HG03432 (cell line): ENCODE data around the gene FAM83G.
"Not testable (repeated sequence)": the region's sequence is repeated elsewhere in the genome, so short reads cannot be mapped to it uniquely, and the experiment has no call there.

Experiments
- ATAC-seq: cut with Tn5 transposase; IDR thresholded peaks from one replicate; pipeline ENCODE4 v1.9.1; 2021; ENCODE audit warnings: mild to moderate bottlenecking, moderate library complexity; ENCODE audit not compliant: unreplicated experiment

The FAM83G gene

DNA sequence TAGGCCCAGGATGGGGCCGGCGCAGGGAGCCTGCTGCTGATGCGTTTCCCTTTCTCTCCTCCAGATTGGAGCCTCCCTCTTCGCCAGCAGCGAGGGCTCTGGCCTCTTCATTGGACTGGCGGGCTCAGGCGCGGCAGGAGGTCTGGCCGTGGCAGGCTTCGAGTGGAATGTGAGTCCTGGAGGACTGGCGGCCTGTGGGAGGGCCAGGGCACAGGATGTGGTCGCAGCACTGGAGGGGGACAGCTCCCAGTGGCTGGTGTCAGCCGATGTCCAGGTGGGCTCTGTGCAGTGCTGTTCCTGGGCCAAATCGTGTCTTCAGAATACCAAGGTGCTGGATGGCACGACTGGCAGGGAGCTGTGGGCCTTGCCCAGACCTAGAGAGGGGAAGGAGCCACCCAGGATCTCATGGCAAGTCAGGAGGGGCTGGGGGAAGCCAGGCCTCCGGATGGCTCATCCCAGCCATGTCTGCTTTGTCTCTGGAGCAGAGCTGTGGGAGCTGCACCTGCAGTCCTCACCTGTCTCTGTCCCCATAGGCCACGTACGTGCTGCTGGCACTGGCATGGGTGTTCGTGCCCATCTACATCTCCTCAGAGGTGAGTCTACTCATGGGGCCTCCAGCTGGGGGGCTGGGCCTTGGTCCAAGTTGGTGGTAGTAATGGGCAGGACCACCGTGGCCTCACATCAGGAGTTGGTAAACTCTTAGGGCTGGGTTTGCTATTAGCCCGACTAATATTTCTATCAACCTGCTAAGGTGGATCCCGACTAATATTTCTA lies 45.3 kb downstream of the FAM83G start:
- no peak for ATAC-seq

- ATAC-seq: no peak
Observed at GRCh38 chr17:18958611-18959010, 46.0 kb downstream of the FAM83G start.

GRCh38 chr17:18957831-18958230 lies 46.7 kb downstream of the FAM83G start:
- no peak for ATAC-seq

DNA sequence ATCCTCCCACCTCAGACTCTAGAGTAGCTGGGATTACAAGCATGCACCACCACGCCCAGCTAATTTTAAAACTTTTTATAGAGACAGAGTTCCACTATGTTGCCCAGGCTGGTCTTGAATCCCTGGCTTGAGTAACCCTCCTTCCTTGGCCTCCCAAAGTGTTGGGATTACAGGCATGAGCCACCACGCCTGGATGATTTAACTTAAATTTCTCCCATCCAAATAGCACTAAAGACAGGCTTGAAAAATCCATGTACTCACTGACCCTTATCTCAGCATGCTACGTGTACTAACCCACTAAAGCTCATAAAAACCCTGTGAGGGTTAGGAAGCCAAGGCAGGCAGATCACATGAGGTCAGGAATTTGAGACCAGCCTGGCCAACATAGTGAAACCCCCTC lies 48.0 kb downstream of the FAM83G start:
- no peak for ATAC-seq

- not testable (repeated sequence) for ATAC-seq
Observed at GRCh38 chr17:18956021-18956420, 48.5 kb downstream of the FAM83G start.

- no peak for ATAC-seq
Observed at GRCh38 chr17:18955009-18955408, 49.6 kb downstream of the FAM83G start.

GRCh38 chr17:18954321-18954720 lies 50.2 kb downstream of the FAM83G start:
- no peak for ATAC-seq

GRCh38 chr17:18953231-18953728 lies 51.3 kb downstream of the FAM83G start:
- ATAC-seq: no peak

GRCh38 chr17:18951941-18952842 lies 52.4 kb downstream of the FAM83G start, which contains the start of gene SLC5A10:
Gene SLC5A10, plus strand, starts transcription at chr17:18952165. Its CDS starts 41 bp downstream, at chr17:18952206.
- no peak for ATAC-seq

DNA sequence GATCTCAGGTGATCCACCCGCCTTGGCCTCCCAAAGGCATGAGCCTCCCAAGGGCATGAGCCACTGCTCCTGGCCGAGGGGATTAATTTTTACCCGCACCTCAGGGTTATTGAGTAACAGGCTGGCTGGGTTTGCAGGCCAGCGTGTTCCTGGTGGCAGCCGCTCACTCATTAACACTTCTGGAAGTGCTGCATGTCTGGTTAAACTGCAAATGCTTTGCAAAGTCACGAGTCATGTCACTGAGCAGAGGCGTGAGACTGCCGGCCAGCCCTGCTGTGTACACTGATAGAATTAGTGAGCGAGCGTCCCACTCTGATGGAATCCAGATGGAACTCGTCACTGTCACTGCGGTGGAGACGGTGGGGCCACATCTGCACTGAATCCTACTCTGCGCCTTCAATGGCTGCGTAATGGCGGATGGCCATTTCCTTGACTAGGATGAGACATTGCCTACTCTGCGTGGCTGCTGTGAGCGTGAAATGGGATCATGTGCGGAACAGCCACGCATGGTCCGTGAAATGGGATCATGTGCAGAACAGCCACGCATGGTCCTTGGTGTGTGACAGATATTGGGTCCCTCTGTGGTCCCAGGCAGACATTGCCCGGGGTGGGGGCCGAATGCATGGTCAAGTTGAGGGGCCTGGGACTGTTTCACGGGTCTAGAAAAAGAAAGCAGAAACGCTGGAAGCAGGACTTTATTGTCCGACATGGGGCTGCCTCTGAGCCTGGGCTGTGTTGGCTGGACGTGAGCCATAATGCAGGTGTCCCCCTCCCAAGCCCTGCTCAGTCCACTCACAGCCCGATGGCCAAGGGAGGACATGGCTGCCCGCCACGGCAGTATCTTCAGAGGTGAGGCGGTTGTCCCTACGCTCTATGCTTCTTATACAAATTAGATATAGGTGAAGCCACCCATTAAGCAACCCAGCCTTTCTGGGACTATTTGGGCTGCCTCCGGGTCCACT lies 53.3 kb downstream of the FAM83G start:
- no peak for ATAC-seq

DNA sequence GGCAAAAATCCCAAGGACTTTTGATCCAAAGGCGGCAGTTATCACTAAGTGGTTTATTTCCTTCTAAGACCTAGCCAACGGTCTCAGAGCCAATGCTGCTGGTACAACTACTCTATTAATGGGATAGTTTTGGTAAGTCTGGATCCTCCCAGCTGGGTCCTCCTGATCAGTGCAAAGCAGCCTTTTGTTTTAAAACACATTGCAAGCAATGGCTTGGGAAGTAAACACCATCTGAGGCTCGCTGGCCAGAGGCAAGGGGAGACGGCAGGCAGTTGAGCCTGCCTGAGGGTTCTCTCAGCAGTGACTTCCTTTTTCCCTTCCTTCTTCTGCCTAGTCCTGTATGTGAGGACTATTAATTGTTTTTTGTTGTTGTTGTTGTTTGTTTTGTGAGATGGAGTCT lies 54.2 kb downstream of the FAM83G start:
- ATAC-seq: no peak

- ATAC-seq: no peak
Observed at GRCh38 chr17:18949566-18949965, 55.0 kb downstream of the FAM83G start.

GRCh38 chr17:18948476-18949006 lies 56.0 kb downstream of the FAM83G start:
- ATAC-seq: no peak

DNA sequence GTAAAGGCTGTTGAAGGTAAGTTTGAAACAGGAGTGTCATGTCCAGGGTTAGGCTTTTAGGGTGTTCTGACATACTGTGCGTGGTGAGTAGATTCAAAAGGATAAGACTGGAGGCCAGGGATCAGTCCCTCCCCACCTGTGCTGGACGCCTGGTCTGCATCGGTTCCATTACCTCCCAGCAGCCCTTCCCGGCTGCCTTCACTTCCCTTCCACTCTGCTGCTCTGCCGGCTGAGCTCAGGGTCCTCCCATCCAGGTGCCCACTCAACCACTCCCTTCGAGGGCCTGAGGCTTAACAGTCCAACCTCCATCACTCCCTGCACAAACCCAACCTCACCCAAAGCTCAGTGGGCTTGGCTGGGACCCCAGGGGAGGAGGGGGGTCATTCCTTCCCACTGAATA lies 56.7 kb downstream of the FAM83G start:
- no peak for ATAC-seq

DNA sequence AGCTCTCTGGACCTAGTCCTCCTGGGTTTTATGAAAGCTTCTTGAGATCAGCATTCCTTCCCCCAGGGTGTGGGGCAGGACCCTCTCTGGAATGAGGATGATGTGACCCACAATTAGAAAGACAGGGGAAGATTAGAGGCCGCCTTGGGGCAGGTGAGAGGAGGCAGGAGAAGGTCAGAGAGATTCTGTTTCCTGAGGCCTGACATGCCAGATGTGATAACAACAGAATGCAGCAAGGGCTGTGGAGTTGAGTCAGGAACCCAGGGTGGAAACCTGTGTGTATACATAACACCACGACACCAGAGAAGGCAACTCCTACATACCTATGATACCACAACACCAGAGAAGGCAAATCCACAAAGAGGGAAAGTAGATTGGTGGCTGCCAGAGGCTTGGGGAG lies 58.0 kb downstream of the FAM83G start:
- no peak for ATAC-seq

DNA sequence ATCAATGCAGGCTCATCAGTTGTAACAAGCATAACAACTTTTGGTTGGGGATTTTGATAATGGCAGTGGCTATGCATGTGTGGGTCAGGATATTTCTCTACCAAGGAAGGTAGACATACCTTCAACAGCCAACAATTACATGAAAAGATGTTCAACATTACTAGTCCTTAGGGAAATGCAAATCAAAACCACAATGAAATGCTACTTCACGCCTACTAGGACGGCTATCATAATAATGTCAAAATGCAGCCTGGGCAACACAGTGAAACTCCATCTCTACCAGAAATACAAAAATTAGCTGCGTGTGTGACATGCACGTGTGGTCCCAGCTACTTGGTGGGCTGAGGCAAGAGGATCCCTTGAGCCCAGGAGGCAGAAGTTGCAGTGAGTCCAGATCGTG lies 59.9 kb downstream of the FAM83G start:
- no peak for ATAC-seq

DNA sequence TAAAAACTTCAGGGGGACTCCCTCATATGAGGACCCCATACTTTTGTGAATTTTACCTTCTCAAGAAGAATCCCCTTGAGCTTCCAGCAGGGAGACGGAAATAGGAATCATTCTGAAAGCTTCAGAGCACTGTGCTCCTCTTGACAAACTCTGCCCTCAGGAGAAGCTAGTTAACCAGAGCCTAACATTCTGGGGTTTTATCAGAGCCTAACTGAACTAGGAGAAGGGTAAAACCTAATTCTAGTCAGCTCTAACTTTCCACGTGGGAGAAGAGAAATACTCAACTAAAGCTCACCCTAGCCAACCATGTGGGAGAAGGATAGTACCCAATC lies 65.9 kb downstream of the FAM83G start:
- ATAC-seq: no peak

GRCh38 chr17:18937981-18938691 lies 66.4 kb downstream of the FAM83G start:
- no peak for ATAC-seq

GRCh38 chr17:18933102-18934058 lies 71.2 kb downstream of the FAM83G start:
- no peak for ATAC-seq
